GM19025 (cell line): ENCODE data around the gene ADGRV1.

Experiments
- ATAC-seq: cut with Tn5 transposase; IDR thresholded peaks from one replicate; pipeline ENCODE4 v1.9.1; 2021; ENCODE audit warnings: mild to moderate bottlenecking, low read depth, moderate library complexity; ENCODE audit not compliant: unreplicated experiment

ADGRV1 gene

GRCh38 chr5:91079037-91079436, 520.4 kb downstream of the ADGRV1 start:
- ATAC-seq = no peak

GRCh38 chr5:91089758-91090157, 531.2 kb downstream of the ADGRV1 start:
- ATAC-seq = no peak

DNA sequence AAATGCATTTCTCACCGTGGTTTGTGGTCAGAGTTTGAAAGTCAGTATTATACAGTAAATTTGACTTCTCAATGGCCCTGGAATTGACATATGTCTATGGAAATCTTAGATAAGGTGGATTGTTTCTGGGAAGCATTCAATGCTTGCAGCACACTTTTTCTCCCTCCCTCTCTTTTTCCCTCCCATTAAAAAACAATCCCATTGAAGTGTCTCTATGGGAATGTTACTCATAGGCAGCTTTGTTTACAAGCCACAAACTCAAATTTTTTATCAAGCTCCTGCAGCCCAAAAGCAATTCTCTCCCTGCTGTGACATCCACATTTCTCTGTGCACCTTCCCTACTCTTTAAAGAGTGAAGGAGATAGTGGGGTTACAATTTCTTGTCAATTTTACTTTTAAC, 532.4 kb downstream of the ADGRV1 start:
- ATAC-seq = no peak

GRCh38 chr5:91091471-91092234, 533.1 kb downstream of the ADGRV1 start:
- ATAC-seq = no peak

DNA sequence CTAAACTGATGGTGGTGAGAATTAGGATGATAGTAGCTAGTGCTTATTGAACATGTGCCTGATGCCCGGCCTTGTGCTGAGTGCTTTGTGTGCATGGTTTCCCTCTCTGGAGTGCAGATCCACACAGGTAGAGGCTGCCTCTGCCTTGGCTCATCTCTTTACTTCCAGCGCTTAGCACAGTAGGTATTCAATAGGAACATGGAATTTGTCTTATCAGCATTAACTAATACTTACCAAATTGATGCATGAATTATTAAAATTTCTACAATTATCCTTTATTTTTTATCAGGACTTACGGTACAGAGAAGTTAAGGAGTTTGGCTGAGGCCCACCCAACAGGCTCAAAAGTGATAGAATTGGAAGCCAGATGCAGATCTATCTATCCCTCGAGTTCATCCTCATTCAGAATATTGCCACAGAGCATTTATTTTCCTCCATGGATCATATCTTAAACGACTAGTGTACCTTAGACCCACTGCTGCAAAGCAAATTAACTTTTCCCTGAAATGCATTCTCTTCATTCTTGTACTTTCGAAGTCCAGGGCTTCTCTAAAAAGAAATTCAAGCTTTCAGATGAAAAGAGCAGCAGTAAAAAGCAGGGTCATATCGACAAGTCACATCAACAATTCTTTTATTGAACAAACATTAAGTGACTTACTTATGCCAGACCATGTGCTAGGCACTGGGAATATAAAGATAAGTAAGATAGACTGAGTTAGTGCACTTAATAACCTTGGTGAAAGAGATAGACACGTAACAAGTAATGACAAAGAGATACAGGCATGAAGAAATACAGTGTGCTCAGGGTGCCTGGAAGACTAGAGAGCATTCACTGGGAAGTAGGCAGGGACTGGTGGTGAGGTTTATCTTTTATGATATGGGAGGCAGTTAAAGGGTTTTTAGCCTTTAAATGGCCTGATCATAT, 534.5 kb downstream of the ADGRV1 start:
- ATAC-seq = no peak

- no peak for ATAC-seq
These were observed 536.7 kb downstream of the ADGRV1 start for GRCh38 chr5:91095313-91095712.

DNA sequence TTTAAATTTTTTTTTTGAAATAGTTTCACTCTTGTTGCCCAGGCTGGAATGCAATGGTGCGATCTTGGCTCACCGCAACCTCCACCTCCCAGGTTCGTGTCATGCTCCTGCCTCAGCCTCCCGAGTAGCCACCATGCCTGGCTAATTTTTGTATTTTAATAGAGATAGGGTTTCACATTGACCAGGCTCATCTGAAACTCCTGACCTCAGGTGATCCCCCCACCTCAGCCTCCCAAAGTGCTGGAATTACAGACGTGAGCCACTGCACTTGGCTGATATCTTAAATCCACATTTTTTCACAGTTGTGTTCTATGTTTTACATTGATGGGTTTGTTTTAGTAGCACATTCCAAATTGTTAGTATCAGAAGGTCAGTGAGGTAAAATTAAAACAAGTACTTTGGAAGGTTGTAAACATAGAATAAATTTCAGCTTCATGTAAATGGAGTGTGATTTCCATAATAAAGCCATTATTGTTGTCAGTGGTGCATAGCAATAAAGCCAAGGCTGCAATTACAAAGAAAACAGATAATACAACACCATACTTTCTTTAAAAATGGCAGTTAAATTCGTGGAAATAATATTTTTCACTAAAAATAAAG, 537.3 kb downstream of the ADGRV1 start:
- ATAC-seq = no peak

DNA sequence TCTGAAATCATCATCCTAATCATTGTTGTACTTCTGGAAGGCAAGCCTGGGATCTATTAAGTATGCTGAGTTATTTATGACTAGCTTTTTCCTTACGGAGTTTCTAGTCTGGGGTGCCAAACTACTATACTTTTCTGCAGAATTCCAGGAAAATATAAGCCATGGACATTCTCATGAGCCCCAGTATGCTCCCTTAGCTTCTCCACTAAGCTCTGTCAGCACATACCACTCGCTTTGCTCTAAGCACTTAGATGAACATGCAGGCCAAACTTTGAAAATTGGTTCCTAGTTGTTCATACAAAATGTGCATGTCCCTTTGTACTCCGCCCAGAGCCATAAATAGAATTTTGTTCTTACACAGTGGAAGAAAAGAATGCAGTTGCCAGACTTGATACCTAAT, 539.9 kb downstream of the ADGRV1 start:
- no peak for ATAC-seq

DNA sequence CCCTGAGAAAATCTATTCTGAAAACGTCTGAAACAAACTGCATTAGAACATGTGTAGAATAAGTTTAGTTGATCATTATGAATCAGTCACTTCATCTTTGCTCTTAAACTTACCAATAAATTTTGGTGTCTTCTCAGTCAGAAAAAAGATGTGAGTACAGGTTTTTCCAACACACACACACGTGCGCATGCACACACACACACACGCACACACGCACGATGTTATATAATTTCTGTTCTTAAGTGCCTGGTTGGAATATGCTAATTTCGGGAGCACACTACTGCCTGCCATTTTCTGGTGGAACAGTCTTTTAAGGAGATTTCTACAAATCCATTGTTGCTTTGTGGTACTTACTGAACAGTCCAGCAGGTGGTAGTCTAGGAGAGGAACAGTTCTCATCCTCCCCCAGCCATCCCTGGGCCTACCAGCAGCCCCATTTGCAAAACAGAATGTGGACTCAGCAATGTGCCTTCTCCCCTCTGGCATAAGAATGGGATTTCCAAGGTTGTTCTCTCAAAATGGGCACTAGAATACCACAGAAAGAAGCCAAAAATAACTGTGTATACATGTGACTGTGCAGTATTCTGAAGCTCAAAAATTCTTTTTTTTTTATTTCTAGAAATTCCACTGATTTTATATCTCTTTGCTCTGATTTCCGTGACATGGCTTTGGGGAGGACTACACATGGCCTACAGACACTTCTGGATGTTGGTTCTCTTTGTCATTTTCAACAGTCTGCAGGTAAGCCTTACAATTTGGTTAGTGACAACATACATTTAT, 543.2 kb downstream of the ADGRV1 start:
- ATAC-seq = peak; percentile 89

- ATAC-seq = no peak
These were observed 544.9 kb downstream of the ADGRV1 start for GRCh38 chr5:91103353-91104061.

- no peak for ATAC-seq
These were observed 545.5 kb downstream of the ADGRV1 start for GRCh38 chr5:91104062-91104448.

GRCh38 chr5:91106842-91107511, 548.4 kb downstream of the ADGRV1 start:
- no peak for ATAC-seq

- ATAC-seq = no peak
These were observed 551.0 kb downstream of the ADGRV1 start for GRCh38 chr5:91109634-91110033.

- ATAC-seq = no peak
These were observed 552.1 kb downstream of the ADGRV1 start for GRCh38 chr5:91110686-91111085.

GRCh38 chr5:91111473-91112238, 553.1 kb downstream of the ADGRV1 start:
- ATAC-seq = no peak

GRCh38 chr5:91114658-91115057, 556.1 kb downstream of the ADGRV1 start:
- ATAC-seq = no peak

DNA sequence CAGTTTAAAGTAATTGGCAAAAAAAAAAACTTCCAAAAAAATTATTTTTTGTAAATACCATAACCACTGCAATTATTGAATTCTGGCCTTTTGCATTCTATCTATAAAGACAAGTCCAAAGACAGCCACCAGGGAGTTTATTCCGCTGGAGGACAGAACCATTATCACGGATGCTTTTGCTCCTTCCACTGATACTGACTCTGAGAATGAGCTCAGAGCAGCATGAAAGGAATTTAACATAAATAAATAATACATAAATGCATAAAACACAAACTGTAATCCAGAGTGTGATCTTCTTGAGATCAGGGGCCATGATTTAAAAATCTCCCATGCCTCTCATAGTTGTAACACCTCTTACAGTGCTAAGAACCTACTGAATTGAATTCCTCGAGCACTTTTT, 559.8 kb downstream of the ADGRV1 start:
- ATAC-seq = no peak

DNA sequence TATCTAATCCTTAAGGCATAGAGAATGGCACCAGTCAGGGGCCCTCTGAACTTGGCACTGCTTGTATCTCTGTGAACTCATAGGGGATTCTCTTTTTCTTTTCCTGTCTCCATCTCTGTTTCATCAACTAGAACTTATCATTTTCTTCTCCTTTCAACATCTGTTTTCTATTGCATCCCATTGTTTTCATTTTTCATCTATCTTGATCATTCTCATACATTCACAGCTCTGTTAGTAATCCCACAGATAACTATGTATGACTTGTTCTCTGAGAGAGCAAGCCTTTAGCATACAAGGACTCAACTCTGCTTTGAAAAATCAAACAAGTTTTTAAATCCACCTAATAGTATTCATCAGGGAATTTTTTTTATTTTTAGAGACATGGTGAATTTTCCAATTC, 560.2 kb downstream of the ADGRV1 start:
- ATAC-seq = no peak

DNA sequence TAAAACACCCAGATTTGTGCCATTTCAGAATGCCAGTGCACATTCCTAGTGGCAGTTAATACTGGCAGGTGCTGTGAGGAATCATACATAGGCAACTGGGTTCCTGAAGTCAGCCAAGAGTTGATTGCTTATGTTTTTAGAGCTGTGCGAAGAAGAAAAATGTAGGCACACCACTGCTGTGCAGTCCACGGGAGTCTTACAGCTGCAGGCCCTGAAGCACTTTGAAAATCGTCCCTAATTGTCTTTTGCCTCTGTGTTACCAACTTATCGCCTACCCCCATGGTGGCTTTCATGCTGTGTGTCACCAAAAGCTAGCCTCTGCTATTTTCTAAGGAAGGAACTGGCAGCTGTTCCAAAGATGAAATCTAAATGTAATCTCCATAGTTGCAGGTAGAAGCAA, 560.6 kb downstream of the ADGRV1 start:
- no peak for ATAC-seq
